GM18870 (cell line): Measurements from ENCODE around the gene WFDC12.

Experiments used
- ATAC-seq: cut with Tn5 transposase; IDR thresholded peaks from one replicate; pipeline ENCODE4 v1.9.1; 2021; ENCODE audit warnings: moderate library complexity; ENCODE audit not compliant: unreplicated experiment

WFDC12 gene

GRCh38 chr20:45094201-45094600 is 30.1 kb downstream of the WFDC12 start:
- ATAC-seq = no peak

- no peak for ATAC-seq
These were observed 31.4 kb downstream of the WFDC12 start for GRCh38 chr20:45092898-45093297.

GRCh38 chr20:45091366-45091765 is 32.9 kb downstream of the WFDC12 start:
- no peak for ATAC-seq

GRCh38 chr20:45090481-45090880 is 33.8 kb downstream of the WFDC12 start:
- no peak for ATAC-seq

- no peak for ATAC-seq
These were observed 36.0 kb downstream of the WFDC12 start for GRCh38 chr20:45088247-45088646.

- ATAC-seq = no peak
These were observed 36.5 kb downstream of the WFDC12 start for GRCh38 chr20:45087814-45088213.

- ATAC-seq = no peak
These were observed 37.0 kb downstream of the WFDC12 start for GRCh38 chr20:45087097-45087790.

DNA sequence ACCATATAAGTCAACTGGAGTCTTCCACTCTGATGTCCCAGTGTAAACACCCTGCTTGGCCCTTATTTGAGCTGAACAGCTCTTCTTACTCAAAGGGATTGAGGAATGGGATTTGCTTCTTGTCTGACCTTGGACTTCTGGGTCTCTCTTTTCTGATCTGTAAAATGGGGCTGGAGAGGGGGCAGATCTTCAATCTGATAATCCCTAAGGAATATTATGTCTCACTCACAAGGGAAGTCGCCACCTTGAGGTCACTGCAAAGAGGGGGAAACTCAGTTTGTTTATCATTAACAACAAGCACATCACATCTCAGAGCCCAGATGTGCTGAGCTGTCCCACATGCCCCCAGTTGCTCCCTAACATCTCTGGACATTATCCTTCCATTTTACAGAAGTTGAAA is 38.4 kb downstream of the WFDC12 start:
- ATAC-seq = no peak

- no peak for ATAC-seq
These were observed 39.0 kb downstream of the WFDC12 start for GRCh38 chr20:45085289-45085688.

DNA sequence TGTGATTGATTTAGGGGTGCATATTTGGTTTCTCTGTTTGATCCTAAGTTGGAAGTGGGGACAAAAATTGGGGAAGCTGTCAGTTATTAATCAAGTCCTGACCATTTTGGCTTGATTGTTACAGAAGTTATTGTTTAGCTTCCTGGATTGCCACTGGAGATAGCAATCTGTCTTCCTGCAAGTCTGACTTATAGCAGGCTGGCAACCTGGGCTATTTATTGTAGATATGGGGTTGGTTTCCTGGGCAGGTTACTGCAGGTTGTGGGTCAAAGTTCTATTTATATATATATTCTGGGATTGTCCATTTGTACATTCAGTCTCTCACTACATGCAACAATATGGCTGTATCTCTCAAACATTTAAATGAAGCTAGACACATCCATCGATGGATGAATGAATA is 41.1 kb downstream of the WFDC12 start:
- no peak for ATAC-seq

- ATAC-seq = no peak
These were observed 41.8 kb downstream of the WFDC12 start for GRCh38 chr20:45082468-45082867.

GRCh38 chr20:45080867-45081624 is 43.2 kb downstream of the WFDC12 start:
- no peak for ATAC-seq

DNA sequence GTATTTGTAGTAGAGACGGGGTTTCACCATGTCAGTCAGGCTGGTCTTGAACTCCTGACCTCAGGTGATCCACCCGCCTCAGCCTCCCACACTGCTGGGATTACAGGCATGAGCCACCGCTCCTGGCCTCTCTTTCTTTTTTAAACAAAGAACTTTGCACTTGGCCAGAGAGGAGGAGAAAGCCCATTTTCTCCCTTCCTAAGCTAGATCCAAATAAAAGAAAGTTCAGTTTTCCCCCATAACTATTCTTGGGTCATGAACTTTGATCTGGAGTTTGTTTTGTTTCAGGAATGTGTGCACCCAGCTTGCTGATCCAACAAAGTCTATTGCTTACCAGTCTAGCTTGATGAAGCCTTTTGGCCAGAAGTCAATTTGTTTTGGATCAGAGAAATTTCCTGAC is 46.7 kb downstream of the WFDC12 start:
- no peak for ATAC-seq
